GM23248 (cell line): ENCODE data around the gene GYG2.

Experiments used
- EZH2 ChIP-seq: fragments of 200-600 bp; sonication (generic); IDR thresholded peaks from 2 replicates; pipeline ENCODE4 v1.6.1; 2018; ENCODE audit warnings: antibody characterized with exemption, mild to moderate bottlenecking; ENCODE audit not compliant: insufficient read depth, poor library complexity, severe bottlenecking
- EZH2phosphoT487 ChIP-seq: fragments of 200-600 bp; sonication (generic); IDR thresholded peaks from 2 replicates; pipeline ENCODE4 v1.6.1; 2018; ENCODE audit warnings: antibody characterized with exemption, moderate library complexity, mild to moderate bottlenecking, low read depth; ENCODE audit not compliant: insufficient read depth

- TF ChIP-seq EZH2 (no peak), EZH2phosphoT487 (no peak)
Measured at GRCh38 chrX:2883770-2884169, 55.0 kb downstream of the GYG2 start.
